ENCODE measurements around the gene NCLN.
"Not testable (repeated sequence)": the region's sequence is repeated elsewhere in the genome, so short reads cannot be mapped to it uniquely, and the experiment has no call there.

The NCLN gene

GRCh38 chr19:3154957-3155736 is 30.6 kb upstream of the NCLN start:
- DNase-seq: peak; percentile 91

- no peak for DNase-seq
These were observed 28.5 kb upstream of the NCLN start for GRCh38 chr19:3157096-3157845.

- no peak for DNase-seq
These were observed 26.2 kb upstream of the NCLN start for GRCh38 chr19:3159565-3159964.

DNA sequence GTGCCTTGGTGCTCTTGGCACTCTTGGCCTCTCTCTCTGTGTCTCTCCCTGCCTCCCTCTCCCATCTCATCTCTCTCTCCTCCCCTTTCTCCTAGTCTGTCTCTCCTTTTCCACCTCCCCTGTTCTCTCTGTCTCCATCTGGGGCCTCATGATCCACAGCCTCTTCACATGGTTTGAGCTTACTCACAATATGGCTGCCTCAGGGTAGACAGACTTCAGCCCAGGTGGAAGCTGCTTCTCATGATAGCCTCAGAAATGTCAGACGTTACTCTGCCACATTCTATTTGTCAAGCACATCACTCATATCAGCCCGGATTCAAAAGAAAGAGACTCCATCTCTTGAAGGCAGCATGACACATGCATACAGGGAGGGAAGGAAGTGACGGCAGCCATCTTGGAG is 25.5 kb upstream of the NCLN start:
- no peak for DNase-seq

- no peak for DNase-seq
These were observed 24.3 kb upstream of the NCLN start for GRCh38 chr19:3161453-3161852.

DNA sequence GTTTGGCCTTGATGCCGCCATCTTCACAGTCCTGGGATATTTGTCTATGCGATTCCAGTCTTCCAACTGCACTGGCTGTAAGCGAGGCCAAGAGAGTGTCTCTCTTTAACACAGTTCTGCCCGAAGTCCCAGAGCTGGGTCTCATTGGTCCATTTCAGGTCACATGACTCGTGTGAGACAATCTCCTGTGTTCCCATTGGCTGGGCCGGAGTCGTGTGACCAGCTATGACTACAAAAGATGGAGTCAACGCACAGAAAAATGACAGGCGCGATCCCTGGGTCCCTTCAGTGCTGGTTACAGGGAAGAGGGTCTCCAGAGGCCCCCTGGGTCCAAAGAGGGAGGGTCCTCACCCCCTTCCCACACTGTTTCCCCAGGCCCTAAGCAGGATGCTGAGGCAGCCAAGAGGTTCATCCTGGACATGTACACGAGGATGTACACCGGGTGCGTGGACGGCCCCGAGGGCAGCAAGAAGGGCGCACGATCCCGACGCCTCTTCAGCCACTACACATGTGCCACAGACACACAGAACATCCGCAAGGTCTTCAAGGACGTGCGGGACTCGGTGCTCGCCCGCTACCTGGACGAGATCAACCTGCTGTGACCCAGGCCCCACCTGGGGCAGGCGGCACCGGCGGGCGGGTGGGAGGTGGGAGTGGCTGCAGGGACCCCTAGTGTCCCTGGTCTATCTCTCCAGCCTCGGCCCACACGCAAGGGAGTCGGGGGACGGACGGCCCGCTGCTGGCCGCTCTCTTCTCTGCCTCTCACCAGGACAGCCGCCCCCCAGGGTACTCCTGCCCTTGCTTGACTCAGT is 23.1 kb upstream of the NCLN start:
- peak; percentile 71 for DNase-seq

DNA sequence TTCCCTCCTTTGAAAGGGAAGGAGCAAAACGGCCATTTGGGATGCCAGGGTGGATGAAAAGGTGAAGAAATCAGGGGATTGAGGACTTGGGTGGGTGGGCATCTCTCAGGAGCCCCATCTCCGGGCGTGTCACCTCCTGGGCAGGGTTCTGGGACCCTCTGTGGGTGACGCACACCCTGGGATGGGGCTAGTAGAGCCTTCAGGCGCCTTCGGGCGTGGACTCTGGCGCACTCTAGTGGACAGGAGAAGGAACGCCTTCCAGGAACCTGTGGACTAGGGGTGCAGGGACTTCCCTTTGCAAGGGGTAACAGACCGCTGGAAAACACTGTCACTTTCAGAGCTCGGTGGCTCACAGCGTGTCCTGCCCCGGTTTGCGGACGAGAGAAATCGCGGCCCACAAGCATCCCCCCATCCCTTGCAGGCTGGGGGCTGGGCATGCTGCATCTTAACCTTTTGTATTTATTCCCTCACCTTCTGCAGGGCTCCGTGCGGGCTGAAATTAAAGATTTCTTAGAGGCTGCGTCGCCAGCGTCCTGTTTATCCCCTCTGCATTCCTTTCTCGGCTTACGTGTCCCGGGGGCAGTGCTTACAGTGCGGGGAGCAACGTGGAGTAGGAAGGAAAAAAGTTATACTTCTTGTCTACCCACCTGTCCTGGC is 22.4 kb upstream of the NCLN start:
- DNase-seq: peak; percentile 79

GRCh38 chr19:3163943-3164342 is 21.8 kb upstream of the NCLN start:
- no peak for DNase-seq

- no peak for DNase-seq
These were observed 18.0 kb upstream of the NCLN start for GRCh38 chr19:3167533-3168272.

DNA sequence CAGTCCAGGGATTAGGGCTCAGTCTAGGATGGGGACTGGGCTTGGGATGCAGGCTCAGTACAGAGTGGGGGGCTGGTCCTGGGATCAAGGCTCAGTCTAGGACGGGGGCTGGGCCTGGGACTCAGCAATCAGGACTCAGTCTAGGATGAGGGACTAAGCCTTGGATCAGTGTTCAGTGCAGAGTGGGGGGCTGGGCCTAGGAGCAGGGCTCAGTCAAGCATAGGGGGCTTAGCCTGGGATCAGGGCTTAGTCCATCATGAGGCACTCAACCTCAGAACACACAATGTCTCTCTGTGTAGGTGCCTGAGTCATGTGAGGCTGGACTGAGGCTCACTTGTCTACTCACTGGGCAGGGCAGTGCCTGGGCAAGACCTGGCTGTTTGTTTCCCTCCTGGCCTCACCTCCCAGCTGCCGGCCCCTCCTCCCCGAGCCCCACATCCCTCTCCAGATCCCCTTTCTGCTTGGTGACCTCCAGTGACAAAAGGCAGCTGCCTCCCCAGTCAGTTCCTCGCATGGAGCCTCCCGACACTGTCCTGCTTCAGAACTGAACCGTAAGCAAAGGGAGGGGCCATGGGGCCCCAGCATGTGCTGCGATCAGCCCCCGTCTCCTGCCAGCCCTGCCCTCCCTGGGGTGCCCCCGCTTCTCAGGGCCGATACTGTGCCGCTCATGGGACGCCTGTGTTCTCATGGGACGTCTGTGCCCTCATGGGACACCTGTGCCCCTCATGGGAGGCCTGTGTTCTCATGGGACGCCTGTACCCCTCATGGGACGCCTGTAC is 13.6 kb upstream of the NCLN start:
- DNase-seq: no peak

DNA sequence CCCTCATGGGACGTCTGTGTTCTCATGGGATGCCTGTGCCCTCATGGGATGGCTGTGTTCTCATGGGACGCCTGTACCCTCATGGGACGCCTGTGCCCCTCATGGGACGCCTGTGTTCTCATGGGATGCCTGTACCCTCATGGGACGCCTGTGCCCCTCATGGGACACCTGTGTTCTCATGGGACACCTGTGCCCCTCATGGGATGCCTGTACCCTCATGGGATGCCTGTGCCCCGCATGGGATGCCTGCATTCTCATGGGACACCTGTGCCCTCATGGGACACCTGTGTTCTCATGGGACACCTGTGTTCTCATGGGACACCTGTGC is 13.1 kb upstream of the NCLN start:
- not testable (repeated sequence) for DNase-seq

GRCh38 chr19:3175781-3176714 is 9.7 kb upstream of the NCLN start:
- DNase-seq: no peak

- peak; percentile 80 for DNase-seq
These were observed 8.8 kb upstream of the NCLN start for GRCh38 chr19:3176715-3177501.

GRCh38 chr19:3178377-3178972 is 7.3 kb upstream of the NCLN start, which contains the start of gene S1PR4:
TSS of gene S1PR4 (plus strand) at chr19:3178769. CDS start at chr19:3178793, 24 bp downstream.
- DNase-seq: peak; percentile 73

GRCh38 chr19:3178973-3179738 is 6.6 kb upstream of the NCLN start:
- peak; percentile 55 for DNase-seq

GRCh38 chr19:3179739-3180293 is 5.9 kb upstream of the NCLN start:
- peak; percentile 62 for DNase-seq

DNA sequence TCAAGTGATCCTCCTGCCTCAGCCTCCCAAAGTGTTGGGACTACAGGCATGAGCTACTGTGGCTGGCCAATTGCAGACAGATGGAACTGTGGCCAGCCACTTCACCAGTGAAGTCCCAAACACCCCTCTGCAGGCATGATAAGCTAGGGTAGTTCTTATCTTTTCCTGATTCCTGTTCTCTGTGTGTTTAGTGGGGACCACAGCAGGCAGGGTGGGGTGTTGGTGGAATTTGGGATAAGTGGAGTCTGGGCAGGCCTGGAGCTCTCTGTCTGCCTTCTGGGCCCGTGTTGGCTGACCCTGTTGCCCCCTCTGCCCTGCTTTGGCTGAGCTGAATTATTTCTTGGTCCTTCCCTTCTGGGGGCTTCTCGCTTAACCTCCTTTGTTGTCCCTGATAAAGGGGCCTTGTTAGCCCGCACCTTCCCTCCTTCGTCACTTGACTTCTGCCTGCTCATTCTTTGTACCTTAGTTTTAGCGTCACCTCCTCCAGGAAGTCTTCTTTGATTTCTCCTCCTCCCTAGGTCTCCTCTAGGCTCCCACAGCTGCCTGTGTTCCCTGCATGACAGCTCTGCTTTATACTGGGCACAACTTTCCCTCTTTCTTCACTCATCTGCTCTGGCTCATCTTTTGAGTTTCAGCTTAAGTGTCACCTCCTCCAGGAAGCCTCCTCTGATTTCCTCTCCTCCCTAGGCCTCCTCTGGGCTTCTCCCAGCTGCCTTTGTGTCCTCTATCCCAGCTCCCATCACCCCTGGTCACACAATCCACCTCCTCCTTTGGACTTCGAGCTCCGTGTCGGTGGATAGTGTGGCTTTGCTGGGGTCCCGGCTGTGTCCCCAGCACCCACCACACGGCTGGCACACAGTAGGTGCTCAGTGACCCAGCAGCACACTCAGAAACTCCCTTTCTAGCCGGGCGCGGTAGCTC is 1.7 kb upstream of the NCLN start:
- DNase-seq: no peak

Measured in activated CD4-positive, alpha-beta T cell treated with anti-CD3 and anti-CD28 coated beads for 48 hours (primary cell).